GM12872 (cell line): ENCODE measurements around the gene FAM83F.

Experiments
- TF ChIP-seq, protein P1 (sequence below): IDR thresholded peaks from 3 replicates; pipeline ENCODE4 v1.5.1; 2011; ENCODE audit warnings: low read depth, mild to moderate bottlenecking, low read length, moderate library complexity; ENCODE audit not compliant: insufficient read depth

FAM83F gene

GRCh38 chr22:39994566-39995392 is at the start of gene FAM83F:
FAM83F (plus strand) TSS chr22:39994954; CDS start chr22:39995043, 89 bp downstream.
- TF ChIP-seq, protein P1, sequence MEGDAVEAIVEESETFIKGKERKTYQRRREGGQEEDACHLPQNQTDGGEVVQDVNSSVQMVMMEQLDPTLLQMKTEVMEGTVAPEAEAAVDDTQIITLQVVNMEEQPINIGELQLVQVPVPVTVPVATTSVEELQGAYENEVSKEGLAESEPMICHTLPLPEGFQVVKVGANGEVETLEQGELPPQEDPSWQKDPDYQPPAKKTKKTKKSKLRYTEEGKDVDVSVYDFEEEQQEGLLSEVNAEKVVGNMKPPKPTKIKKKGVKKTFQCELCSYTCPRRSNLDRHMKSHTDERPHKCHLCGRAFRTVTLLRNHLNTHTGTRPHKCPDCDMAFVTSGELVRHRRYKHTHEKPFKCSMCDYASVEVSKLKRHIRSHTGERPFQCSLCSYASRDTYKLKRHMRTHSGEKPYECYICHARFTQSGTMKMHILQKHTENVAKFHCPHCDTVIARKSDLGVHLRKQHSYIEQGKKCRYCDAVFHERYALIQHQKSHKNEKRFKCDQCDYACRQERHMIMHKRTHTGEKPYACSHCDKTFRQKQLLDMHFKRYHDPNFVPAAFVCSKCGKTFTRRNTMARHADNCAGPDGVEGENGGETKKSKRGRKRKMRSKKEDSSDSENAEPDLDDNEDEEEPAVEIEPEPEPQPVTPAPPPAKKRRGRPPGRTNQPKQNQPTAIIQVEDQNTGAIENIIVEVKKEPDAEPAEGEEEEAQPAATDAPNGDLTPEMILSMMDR, result no peak

DNA sequence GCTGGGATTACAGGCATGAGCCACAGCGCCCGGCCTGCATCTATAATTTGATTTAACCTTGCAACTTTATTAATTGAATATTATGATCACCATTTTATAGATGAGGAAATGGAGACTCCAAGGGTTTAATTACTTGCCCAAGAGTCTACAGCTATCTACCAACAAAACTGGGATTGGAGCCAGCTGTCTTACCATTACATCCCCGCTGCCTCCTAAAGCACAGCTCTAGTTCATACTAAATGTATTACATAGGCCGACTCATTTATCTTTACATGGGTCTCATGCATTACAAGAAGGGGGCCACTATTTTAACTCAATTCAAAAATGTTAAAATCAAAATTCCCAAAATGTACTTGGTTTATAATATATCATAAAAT is 48.6 kb upstream of the FAM83F start:
- TF ChIP-seq, protein P1, result no peak

GRCh38 chr22:39946503-39947219 is 48.1 kb upstream of the FAM83F start:
- TF ChIP-seq, protein P1, result no peak

- TF ChIP-seq, protein P1, result no peak
These were observed 47.2 kb upstream of the FAM83F start for GRCh38 chr22:39947220-39948216.

GRCh38 chr22:39949964-39950737 is 44.6 kb upstream of the FAM83F start:
- TF ChIP-seq, protein P1, result no peak

DNA sequence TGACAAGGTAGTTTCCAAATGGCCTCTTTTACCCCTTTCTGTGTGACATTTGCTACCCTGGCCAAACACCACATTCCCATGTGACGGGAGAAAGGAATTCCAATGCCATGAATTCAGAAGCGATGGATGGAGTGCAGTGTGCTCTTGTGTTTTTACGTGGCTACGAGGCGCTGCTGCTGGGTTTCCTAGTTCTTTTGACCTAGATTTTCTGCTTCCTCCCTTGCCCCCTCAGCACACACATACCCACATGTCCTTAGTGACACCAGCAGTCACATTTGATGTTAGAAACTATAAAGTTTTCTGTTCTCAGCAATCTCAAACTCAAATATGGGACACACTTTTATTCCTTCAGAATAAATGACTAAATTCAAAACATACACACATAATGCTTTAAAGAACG is 42.4 kb upstream of the FAM83F start:
- TF ChIP-seq, protein P1, result no peak
